ENCODE results near the gene FCRLA.
"Not testable (repeated sequence)": the region's sequence is repeated elsewhere in the genome, so short reads cannot be mapped to it uniquely, and the experiment has no call there.

FCRLA gene, protein sequence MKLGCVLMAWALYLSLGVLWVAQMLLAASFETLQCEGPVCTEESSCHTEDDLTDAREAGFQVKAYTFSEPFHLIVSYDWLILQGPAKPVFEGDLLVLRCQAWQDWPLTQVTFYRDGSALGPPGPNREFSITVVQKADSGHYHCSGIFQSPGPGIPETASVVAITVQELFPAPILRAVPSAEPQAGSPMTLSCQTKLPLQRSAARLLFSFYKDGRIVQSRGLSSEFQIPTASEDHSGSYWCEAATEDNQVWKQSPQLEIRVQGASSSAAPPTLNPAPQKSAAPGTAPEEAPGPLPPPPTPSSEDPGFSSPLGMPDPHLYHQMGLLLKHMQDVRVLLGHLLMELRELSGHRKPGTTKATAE

DNA sequence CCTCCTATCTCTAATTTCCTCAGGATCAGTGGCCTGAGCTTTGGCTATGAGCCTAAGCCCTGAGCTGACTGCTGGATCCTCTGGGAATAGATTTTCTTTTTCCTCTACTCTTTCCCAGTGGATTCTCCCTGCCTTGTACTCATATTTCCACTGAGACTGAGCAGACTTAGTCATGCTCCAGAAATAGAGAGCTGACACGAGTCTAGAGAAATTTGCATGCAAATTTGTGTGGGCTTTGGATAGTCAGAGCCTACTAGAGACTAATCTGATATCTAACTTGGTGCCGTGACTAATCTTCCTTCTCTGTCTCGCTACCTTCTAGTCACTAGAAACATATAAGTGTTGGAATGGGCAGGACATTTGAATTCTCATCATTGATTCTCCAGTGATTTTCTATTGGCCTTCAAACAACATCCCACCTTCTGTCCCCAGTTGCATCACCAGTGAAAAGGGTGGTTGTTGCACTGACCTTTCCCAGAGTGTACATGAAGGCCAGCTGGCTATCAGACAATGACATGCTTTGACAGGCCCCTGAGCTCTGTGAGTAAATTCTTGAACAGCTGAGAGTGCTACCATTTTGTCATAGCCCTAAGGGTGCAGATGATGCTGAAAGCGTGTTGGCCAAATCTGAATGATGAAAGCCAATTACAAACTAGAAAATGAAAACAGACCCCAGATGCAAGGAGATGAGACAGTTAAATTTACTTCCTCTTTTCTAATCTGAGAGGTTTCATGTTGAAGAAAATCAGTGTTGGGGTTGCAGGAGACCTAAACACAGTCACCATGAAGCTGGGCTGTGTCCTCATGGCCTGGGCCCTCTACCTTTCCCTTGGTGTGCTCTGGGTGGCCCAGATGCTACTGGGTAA is at the start of gene FCRLA:
FCRLA (plus strand) TSS at position 748 of the 866 bp plus-strand sequence; CDS start at position 784, 36 bp downstream.
- peak; percentile 90 to 92 for DNase-seq (ENCODE audit: low read depth in 2 of 2)

DNA sequence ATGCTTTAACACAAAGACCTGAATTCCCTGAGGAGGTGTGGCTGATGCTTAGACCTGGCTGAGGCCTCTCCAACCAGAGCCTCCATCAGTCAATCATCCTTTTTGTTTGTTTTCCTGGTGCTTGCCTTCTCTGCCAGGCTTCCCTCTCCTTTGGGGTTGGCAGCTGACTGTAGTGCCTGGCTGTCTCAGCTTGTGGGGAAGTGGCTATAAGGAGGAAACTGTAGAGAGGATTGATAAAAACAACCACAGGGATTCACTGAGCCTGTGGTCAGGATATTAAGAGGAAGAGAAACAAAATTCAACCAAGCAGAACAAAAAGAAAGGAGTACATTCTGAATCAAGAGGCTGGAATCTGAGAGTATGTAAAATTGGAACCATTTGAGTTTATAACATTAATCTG is 48.5 kb upstream of the FCRLA start:
- DNase-seq (ENCODE audit: low read depth in 2 of 2) = not testable (repeated sequence)

DNA sequence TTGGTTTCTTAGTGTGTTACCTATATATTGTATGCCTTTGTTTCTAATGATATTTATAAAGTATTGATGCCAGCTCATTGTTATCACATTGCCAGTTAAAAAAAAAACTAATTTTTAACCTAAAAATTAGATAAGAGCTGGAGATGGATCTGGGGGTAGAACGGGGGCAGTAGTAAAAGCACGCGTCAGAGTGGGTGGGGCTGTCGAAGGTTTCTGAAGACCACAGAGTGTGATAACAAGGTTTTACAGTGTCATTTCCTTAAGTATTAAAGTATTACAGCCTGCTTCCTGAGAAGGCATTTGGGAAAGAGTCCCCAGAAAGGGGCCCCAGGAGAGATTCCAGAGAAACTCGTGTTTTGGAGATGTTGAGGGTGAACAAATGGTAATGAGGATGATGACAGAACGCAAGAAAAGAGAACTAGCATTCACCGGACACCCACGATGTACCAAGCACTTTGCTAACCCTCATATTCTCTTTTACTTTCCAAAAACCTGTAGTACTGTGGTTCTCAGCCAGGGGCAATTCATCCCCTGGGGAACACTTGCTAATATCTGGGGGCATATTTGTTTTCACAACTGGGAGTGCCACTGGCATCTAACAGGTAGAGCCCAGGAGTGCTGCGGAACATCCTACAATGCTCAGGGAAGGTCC is 45.2 kb upstream of the FCRLA start:
- not testable (repeated sequence) for DNase-seq (ENCODE audit: low read depth in 2 of 2)

DNA sequence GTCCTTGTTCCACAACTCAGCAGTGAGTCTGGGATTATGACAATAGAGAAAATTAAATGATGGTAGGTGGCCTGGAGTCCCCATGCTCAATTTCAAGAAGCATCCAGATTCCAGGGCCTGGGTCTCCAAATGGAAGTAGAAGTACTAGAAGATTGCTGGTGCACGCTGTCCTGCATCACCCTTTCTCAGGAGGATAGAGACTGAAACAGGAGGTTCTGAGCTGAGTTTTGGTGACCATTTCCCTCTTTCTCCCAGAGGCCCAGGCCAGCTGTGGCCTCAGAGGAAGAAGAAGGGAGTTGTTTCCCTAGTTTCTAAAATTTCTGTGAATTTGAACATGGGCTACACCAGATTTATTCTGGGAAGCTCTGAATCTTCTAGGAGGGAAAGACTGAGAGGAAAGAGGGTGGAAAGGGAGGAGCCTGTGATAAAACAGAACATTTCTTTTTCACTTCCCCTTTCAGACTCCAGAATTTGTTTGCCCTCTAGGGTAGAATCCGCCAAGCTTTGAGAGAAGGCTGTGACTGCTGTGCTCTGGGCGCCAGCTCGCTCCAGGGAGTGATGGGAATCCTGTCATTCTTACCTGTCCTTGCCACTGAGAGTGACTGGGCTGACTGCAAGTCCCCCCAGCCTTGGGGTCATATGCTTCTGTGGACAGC is 44.2 kb upstream of the FCRLA start, which contains the start of gene FCGR2B:
FCGR2B (plus strand) TSS at position 460 of the 656 bp plus-strand sequence; CDS start at position 559, 99 bp downstream.
- DNase-seq (ENCODE audit: low read depth in 2 of 2) = not testable (repeated sequence)

DNA sequence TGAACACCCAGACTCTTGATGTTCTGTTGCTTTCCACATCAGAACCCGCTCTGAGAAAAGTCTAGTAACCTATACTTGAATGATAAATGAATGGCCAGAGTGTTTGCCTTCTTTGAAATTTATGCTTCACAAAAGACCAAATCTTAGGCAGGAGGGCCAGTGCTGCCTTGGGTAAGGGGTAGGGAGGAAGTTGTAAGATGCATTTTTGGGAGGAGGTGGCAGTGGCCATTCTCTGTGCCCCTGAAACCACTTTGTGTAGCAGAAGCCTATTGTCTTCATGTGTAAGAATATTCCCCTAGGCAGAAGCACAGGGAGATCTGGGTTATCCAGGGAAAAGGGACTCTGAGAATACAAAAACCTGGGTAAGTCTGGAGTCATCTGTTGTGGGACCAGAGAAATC is 43.5 kb upstream of the FCRLA start:
- DNase-seq (ENCODE audit: low read depth in 2 of 2) = not testable (repeated sequence)

DNA sequence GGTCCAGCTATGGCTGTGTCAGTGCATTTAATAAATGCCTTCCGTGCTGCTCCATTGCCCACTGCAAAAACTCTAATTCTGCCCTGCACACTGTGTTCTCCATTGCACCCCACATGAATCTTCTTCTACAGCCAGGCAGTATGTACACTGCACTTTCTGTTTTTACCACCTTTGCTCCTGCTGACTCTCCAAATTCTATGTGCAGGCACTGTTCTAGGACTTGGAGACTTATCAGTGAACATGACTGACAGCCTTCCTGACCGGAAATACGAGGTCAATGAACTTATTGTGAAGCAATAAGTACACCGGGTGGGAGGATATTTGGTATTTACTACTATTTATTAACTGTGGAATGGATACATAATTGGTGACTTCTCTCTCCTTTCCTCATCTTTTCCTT is 42.3 kb upstream of the FCRLA start:
- DNase-seq (ENCODE audit: low read depth in 2 of 2) = not testable (repeated sequence)

DNA sequence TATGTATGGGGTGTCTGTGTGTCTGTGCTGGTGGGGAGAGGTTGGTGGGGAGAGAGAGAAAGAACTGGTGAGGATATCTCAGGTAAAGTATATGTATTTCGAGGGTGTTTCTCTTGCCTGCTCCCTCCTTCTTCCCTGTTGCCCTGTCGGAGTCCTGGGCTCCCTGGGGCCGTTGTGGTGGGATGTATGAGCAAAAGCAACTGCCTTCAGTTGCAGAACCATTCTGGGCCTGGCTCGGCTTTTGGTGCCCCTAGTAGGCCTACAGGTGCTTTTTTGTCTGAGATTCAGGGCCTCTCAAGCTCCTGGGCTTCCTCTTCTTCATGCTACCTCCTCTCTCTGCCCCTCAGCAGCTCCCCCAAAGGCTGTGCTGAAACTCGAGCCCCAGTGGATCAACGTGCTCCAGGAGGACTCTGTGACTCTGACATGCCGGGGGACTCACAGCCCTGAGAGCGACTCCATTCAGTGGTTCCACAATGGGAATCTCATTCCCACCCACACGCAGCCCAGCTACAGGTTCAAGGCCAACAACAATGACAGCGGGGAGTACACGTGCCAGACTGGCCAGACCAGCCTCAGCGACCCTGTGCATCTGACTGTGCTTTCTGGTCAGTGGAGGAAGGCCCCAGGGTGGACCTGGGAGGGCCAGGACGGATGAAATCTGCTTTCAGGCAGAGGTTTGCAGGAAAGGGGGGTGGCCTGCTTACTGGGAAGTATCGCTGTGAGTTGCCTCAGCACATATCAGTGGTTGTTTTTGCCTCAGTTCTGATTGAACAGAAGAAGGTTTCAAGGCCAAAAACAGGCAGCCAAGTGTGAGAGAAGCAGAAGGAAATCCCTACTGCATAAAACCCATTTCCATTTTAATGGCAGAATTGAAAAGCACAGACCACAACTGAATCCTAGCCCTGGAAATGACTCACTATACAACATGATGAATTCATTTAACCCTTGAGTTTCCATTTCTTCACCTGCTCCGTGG is 35.7 kb upstream of the FCRLA start:
- not testable (repeated sequence) for DNase-seq (ENCODE audit: low read depth in 2 of 2)

DNA sequence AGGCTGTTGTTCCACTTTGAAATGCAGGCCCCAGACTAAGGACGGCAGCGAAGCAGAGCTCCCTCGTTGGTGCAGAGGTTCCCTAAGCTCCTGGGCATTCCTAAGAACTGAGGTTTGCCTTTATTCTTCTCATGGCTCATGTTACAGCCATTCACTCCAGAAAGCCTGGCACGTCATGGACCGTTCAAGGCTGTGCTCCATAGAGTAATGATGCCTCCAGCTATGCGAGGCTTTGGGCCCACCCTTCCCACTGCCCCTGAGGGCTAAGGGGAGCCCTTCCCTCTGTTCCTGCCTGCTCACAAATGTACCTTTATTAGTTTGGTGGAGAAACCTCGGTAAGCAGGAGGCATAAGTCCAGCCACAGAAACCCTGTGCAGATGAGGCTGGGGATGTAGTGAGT is 33.6 kb upstream of the FCRLA start:
- not testable (repeated sequence) for DNase-seq (ENCODE audit: low read depth in 2 of 2)

DNA sequence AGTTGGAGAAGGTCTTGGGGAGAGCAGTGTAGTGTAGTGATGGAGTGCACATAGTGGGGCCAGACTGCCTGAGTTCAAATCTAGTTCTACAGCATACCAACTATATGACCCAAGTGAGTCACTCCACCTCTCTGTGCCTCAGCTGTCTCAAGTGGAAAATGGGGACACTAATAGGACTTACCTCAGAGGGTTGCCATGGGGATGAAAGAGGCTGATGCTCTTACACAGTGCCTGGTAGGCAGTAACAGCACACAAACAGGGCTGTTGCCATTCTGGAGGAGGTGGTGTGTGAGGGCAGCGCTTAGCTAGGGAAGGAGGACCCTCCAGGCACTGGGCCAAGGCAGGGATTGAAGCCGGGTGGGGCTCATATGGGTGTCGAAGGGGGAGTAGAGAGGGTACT is 32.6 kb upstream of the FCRLA start:
- not testable (repeated sequence) for DNase-seq (ENCODE audit: low read depth in 2 of 2)

DNA sequence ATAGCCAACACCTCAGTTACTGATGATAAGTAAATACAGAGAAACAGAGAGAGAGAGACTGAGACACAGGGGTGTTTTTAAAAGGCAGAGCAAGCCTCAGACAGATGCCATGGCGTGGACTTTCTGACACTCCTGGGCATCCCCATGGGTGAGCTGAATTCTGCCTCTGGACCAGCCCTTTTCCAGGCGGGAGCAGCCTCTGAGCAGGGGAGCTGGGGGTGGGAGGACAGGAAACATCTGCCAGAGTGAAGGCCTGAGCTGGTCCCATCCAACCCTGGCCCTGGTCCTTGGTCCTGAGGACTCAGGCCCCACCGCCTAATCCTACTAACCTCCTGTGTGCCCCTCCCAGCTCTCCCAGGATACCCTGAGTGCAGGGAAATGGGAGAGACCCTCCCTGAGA is 32.1 kb upstream of the FCRLA start:
- not testable (repeated sequence) for DNase-seq (ENCODE audit: low read depth in 2 of 2)

DNA sequence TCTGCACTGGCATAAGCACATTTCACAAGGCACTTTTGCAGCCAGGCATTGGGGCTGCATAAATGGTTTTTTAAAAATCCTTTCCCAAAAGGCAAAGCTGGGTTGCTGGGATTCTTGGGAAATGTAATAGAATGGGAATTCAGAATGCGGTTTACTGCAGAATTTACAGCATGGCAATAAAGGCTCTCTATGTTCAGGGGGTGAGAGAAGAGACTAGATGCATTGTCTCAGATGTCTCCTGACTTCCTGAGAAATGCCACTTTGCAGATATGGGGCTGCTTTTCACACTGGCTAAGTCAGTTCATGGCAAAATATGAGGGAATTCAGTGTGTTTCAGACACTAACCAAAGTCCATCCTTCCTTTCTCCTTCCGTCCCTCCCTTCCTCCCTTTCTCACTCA is 30.6 kb upstream of the FCRLA start:
- DNase-seq (ENCODE audit: low read depth in 2 of 2) = no peak

DNA sequence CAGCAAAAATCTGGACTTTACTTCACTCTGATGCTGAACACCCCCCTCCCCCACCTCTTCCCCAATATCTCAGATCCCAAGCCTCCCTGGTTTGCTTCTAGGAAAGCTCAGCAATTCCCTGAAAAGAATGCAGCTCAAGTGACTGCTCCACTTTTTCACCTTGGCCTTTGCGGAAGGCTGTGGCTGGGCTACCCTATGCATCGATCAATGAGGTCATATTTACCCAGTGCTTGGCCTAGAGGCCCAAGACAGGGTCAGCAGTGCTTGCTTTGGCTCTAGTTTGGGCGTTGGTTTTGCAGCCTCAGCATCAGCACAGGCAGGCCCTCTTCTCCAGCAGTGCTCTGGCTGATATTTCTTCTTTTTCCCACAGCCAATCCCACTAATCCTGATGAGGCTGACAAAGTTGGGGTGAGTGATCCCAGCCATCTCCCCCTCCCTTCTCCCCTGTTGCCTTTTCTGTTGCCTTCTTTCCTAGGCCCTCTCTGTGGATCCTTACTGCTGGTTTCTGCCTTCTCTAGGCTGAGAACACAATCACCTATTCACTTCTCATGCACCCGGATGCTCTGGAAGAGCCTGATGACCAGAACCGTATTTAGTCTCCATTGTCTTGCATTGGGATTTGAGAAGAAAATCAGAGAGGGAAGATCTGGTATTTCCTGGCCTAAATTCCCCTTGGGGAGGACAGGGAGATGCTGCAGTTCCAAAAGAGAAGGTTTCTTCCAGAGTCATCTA is 29.9 kb upstream of the FCRLA start:
- no peak for DNase-seq (ENCODE audit: low read depth in 2 of 2)

DNA sequence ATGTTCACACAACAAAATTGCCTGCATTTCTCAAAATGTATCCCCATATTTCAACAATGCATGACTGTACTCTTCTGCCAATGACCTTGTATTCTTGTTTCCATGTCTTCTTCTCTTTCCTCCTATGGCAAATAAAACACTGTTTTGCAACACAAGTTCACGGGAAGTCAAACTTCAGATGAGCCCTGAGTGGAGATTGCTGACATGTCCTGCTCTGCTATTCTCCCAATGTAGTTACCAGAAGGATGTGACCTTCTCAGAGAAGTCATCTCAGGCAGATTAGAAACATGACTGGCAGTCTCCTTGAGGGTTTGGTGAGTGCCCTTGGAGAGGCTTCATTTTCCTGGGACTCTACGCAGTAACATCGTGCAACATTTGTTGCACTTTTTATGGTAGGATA is 28.5 kb upstream of the FCRLA start:
- DNase-seq (ENCODE audit: low read depth in 2 of 2) = no peak

DNA sequence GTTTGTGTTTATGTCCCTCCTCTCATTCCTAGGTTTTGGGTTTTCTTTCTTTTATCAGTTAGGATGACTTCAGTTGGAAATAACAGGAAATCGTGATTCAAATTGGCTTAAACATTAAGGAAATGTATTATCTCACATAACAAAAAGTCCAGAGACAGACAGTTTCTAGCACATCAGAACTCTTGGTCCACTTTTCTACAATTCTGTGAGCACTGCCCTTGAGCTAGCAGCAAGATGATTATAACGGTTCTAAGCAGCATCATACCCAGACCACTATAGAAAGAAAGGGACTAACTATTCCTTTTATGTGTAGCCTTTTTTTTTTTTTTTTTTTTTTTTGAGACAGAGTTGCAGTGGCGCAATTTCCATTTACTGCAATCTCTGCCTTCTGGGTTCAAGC is 25.1 kb upstream of the FCRLA start:
- no peak for DNase-seq (ENCODE audit: low read depth in 2 of 2)

DNA sequence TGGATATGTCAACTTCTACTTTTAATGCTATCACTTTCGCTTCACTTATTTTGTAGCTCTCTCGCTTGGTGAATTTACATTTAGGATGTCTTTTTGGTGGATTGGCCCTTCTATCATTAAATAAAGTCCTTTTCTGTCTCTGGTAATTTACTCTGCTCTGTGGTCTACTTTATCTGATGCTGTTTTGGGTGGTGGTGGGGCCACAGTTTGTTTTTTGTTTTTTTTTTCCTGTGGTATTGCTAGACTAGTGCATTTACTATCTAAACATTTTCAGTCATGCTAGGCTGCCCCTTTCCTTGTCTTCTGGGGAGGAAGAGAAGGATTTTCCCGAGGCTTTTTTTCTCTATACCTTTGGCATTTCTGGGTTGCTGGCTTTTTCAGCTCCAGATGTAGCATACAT is 18.1 kb upstream of the FCRLA start:
- DNase-seq (ENCODE audit: low read depth in 2 of 2) = no peak

DNA sequence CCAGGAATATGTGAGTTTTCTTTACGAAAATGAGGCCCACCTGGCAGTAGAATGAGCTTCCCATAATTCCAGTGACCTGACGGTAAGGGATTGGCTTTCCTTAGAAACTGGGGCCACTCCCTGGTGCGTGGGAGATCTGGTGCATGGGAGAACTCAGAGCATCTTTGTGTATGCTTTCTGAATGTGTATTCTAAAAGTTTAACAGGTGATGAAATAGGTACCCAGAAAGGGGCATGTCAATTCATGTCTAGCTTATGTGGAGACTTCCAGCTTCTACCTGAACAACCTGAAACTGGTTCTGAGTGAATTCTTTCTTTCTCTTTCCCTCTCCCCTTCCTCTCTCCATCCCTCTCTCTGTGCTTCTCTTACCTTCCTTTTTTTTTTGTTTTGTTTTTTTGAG is 15.2 kb upstream of the FCRLA start:
- no peak for DNase-seq (ENCODE audit: low read depth in 2 of 2)

DNA sequence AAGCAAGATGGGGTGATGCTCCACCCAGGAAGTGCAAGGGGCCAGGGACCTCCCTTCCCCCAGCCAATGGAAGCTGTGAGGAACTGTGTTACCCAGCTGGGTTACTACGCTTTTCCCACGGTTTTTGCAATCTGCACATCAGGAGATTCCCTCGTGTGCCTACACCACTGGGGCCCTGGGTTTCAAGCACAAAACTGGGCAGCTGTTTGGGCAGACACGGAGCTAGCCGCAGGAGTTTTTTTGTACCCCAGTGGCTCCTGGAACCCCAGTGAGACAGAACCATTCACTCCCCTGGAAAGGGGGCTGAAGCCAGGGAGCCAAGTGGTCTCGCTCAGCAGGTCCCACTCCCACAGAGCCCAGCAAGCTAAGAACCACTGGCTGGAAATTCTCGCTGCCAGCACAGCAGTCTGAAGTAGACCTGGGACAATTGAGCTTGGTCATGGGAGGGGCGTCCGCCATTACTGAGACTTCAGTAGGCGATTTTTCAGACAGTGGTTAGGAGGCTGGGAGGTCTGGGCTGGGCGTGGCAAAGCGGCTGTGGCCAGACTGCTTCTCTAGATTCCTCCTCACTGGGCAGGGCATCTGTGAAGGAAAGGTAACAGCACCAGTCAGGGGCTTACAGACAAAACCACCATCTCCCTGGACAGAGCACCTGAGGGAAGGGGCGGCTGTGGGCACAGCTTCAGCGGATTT is 13.9 kb upstream of the FCRLA start:
- DNase-seq (ENCODE audit: low read depth in 2 of 2) = not testable (repeated sequence)

DNA sequence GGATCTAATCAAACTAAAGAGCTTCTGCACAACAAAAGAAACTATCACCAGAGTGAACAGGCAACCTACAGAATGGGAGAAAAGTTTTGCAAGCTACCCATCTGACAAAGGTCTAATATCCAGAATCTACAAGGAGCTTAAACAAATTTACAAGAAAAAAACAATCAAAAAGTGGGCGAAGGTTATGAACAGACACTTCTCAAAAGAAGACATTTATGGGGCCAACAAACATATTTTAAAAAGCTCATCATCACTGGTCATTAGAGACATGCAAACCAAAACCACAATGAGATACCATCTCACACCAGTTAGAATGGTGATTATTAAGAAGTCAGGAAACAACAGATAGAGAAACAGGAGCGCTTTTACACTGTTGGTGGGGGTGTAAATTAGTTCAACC is 8.7 kb upstream of the FCRLA start:
- not testable (repeated sequence) for DNase-seq (ENCODE audit: low read depth in 2 of 2)

DNA sequence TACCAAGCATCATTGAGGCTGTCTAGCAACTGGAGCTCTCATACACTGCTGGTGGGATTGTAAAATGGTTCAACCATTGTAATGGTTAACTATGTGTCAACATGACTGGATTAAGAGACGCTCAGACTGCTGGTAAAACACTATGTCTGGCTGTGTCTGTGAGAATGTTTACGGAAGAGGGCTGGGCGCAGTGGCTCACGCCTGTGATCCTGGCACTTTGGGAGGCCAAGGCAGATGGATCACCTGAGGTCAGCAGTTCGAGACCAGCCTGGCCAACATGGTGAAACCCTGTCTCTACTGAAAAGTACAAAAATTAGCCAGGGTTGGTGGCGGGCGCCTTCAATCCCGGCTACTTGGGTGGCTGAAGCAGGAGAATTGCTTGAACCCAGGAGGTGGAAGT is 4.8 kb upstream of the FCRLA start:
- no peak for DNase-seq (ENCODE audit: low read depth in 2 of 2)
